GM21723 (cell line): ENCODE data around the gene TMEM131L.
"Not testable (repeated sequence)": the region's sequence is repeated elsewhere in the genome, so short reads cannot be mapped to it uniquely, and the experiment has no call there.

Experiments
- ATAC-seq: cut with Tn5 transposase; IDR thresholded peaks from one replicate; pipeline ENCODE4 v1.9.1; 2021; ENCODE audit warnings: mild to moderate bottlenecking, moderate library complexity; ENCODE audit not compliant: unreplicated experiment

TMEM131L gene

GRCh38 chr4:153643406-153644383 is 177.5 kb downstream of the TMEM131L start:
- peak; percentile 89 for ATAC-seq

GRCh38 chr4:153645183-153645582 is 179.0 kb downstream of the TMEM131L start:
- no peak for ATAC-seq

GRCh38 chr4:153646261-153646660 is 180.1 kb downstream of the TMEM131L start:
- no peak for ATAC-seq

- no peak for ATAC-seq
Measured at GRCh38 chr4:153646978-153647377, 180.8 kb downstream of the TMEM131L start.

GRCh38 chr4:153647975-153648374 is 181.8 kb downstream of the TMEM131L start:
- no peak for ATAC-seq

- no peak for ATAC-seq
Measured at GRCh38 chr4:153649572-153649991, 183.4 kb downstream of the TMEM131L start.

- ATAC-seq: no peak
Measured at GRCh38 chr4:153651116-153651515, 185.0 kb downstream of the TMEM131L start.

- ATAC-seq: no peak
Measured at GRCh38 chr4:153651587-153651986, 185.4 kb downstream of the TMEM131L start.

- no peak for ATAC-seq
Measured at GRCh38 chr4:153652051-153652784, 186.1 kb downstream of the TMEM131L start.

- ATAC-seq: no peak
Measured at GRCh38 chr4:153655002-153655541, 188.9 kb downstream of the TMEM131L start.

- ATAC-seq: no peak
Measured at GRCh38 chr4:153655928-153656327, 189.8 kb downstream of the TMEM131L start.

- ATAC-seq: no peak
Measured at GRCh38 chr4:153661215-153661822, 195.2 kb downstream of the TMEM131L start.

- no peak for ATAC-seq
Measured at GRCh38 chr4:153661908-153662307, 195.7 kb downstream of the TMEM131L start.

- no peak for ATAC-seq
Measured at GRCh38 chr4:153663667-153664066, 197.5 kb downstream of the TMEM131L start.

GRCh38 chr4:153666505-153666904 is 200.3 kb downstream of the TMEM131L start:
- not testable (repeated sequence) for ATAC-seq

GRCh38 chr4:153668647-153669046 is 202.5 kb downstream of the TMEM131L start:
- no peak for ATAC-seq

- ATAC-seq: no peak
Measured at GRCh38 chr4:153669838-153670237, 203.7 kb downstream of the TMEM131L start.

- no peak for ATAC-seq
Measured at GRCh38 chr4:153676486-153676885, 210.3 kb downstream of the TMEM131L start.

GRCh38 chr4:153676984-153677383 is 210.8 kb downstream of the TMEM131L start:
- no peak for ATAC-seq

GRCh38 chr4:153679486-153679885 is 213.3 kb downstream of the TMEM131L start:
- ATAC-seq: no peak

GRCh38 chr4:153683763-153684181 is 217.6 kb downstream of the TMEM131L start:
- ATAC-seq: no peak
